Fibroblast of lung (primary cell): ENCODE measurements around the gene TIFAB. TPM values are rescaled to one million over a fixed set of nuclear protein-coding genes. Genes with fewer than 3 reads are reported as not detected.
A peak's percentile ranks its signal among the peaks of the same experiment; 100 is the strongest.

Experiments
- DNase-seq, 2 donors: peaks; one replicate each; pipeline versions ENCODE4 v3.0.0 to v3.0.0-alpha.2; 2010; ENCODE audit warnings: low read depth in 2 of 2
- H2AFZ ChIP-seq: 2 replicates; pipeline ENCODE4 v1.5.1; 2012; ENCODE audit warnings: low read length, control low read depth, inconsistent platforms
- H3K27ac ChIP-seq: 2 replicates; pipeline ENCODE4 v1.5.1; 2011; ENCODE audit warnings: low read length, control low read depth; ENCODE audit not compliant: insufficient read depth
- H3K27me3 ChIP-seq: 2 replicates; pipeline ENCODE4 v1.5.1; 2011; ENCODE audit warnings: mild to moderate bottlenecking, low read length; ENCODE audit not compliant: control insufficient read depth, insufficient read depth
- H3K36me3 ChIP-seq: 2 replicates; pipeline ENCODE4 v1.5.1; 2011; ENCODE audit warnings: low read length; ENCODE audit not compliant: control insufficient read depth, insufficient read depth
- H3K4me1 ChIP-seq: 2 replicates; pipeline ENCODE4 v1.5.1; 2011; ENCODE audit warnings: low read length; ENCODE audit not compliant: control insufficient read depth, insufficient read depth; ENCODE audit errors: extremely low read depth
- H3K4me2 ChIP-seq: 2 replicates; pipeline ENCODE4 v1.5.1; 2011; ENCODE audit warnings: low read length, control low read depth; ENCODE audit not compliant: insufficient read depth; ENCODE audit errors: extremely low read depth
- H3K4me3 ChIP-seq, 4 experiments: fragments of 200-600 bp in 1 of 4; sonication (generic) in 1 of 4; replicated peaks in 1 of 4; 2 replicates each; pipeline ENCODE4 v1.5.1; 2011 to 2016; ENCODE audit warnings: low read length in 4 of 4, low read depth in 3 of 4, mild to moderate bottlenecking in 3 of 4, control low read depth in 2 of 4, inconsistent platforms in 1 of 4, mixed read lengths in 1 of 4; ENCODE audit not compliant: insufficient read depth in 1 of 4; ENCODE audit errors: control extremely low read depth in 1 of 4
- H3K79me2 ChIP-seq: 2 replicates; pipeline ENCODE4 v1.5.1; 2012; ENCODE audit warnings: mild to moderate bottlenecking, low read length, inconsistent platforms; ENCODE audit not compliant: control insufficient read depth, insufficient read depth
- H3K9ac ChIP-seq: 2 replicates; pipeline ENCODE4 v1.5.1; 2011; ENCODE audit warnings: mild to moderate bottlenecking, low read length, control low read depth; ENCODE audit not compliant: insufficient read depth
- H3K9me3 ChIP-seq: 2 replicates; pipeline ENCODE4 v1.5.1; 2012; ENCODE audit warnings: low read depth, low read length; ENCODE audit not compliant: control insufficient read depth, insufficient read depth
- H4K20me1 ChIP-seq: 2 replicates; pipeline ENCODE4 v1.5.1; 2011; ENCODE audit warnings: low read length; ENCODE audit not compliant: control insufficient read depth, insufficient read depth; ENCODE audit errors: extremely low read depth
- EZH2 ChIP-seq: IDR thresholded peaks from 2 replicates; pipeline ENCODE4 v1.5.1; 2012; ENCODE audit warnings: low read length, control low read depth, mild to moderate bottlenecking; ENCODE audit errors: missing control alignments
- polyA plus RNA-seq, 2 donors: library from polyadenylated mRNA; depleted of rRNA in 1 of 2; stranded (reverse) in 1 of 2; unstranded in 1 of 2; fragments of >200 nt; gene quantifications; 2 replicates each; pipeline ENCODE4 v1.2.1, GENCODE V29; 2011 to 2012; ENCODE audit warnings: missing spikeins in 1 of 2
- total RNA-seq: library from RNA; depleted of rRNA; stranded (reverse); fragments of >200 nt; gene quantifications from 2 replicates; pipeline ENCODE4 v1.2.1, GENCODE V29; 2014
- TF ChIP-seq, protein P1 (sequence below), 2 donors: IDR thresholded peaks in 1 of 2; conservative IDR thresholded peaks in 1 of 2; 1 replicate in 1 of 2; 2 replicates in 1 of 2; pipeline ENCODE4 v1.5.1; 2011 to 2012; ENCODE audit warnings: low read length in 2 of 2, control low read depth in 1 of 2, inconsistent platforms in 1 of 2, low read depth in 1 of 2, mild to moderate bottlenecking in 1 of 2

The TIFAB gene
- total and polyA plus RNA-seq, 2 donors (not counting 1 experiment from before 2014, with no cell fraction given): not detected

DNA sequence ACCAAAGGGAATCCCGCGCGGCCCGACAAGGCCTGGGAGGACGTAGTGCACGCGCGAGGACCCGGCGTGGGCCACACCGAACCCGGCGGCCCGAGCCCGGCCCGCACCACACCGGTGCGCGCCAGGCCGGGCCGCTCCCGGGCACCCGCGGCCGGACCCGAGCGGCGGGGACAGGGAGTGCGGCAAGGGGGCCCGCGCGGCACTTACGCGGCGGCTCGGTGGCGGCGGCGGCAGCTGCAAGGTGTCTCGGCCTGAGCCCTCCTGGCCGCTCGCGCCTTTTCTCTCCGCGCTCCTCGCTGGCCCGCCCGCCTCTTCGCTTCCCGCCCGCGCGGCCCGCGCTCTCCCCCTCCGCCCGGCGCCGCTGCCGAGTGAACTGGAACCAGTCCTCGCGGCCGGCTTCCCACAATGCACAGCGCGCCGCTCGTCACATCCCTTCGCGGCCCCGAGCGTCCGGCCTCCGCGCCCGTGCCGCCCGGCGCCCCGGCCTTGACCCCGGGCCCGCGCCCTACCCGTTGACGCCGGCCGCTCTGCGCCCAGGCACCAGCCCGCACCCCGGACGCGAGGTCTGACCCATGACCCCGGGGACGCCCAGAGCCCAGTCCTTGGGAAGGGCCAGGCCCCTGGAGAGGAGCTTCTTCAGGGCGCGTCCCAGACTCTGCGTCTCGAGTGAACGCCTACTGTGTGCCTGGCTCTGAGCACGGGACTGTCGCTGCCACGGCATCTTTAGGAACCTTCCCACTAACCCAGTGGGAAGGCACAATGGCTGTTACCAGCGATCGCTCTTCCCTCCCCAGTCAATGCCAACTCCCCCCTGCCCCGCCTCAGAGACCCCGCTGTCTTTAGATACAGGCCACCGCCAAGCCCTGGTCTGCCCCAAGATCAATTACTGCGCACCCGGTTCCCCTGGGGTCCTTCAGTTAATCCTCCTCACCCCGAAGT, 53.0 kb downstream of the TIFAB start, which contains the start of gene MACROH2A1:
Gene MACROH2A1, minus strand, starts transcription at position 377 of the 939 bp plus-strand sequence. CDS start 10,138 bp downstream, outside the sequence.
- H3K27me3 ChIP-seq: no peaks in the 10 kb centered on the region
- H3K36me3 ChIP-seq: no peaks in the 10 kb centered on the region
- peak within 1 kb of the TSS; percentile 88 for H3K9ac ChIP-seq
- DNase-seq: peak; percentile 83 to 85
- H3K79me2 ChIP-seq: peaks cover 49% of the 10 kb centered on the region
- no peaks in the 10 kb centered on the region for H3K9me3 ChIP-seq
- H3K4me2 ChIP-seq: peak within 1 kb of the TSS; percentile 94
- peaks cover 6% of the 10 kb centered on the region for H3K4me1 ChIP-seq
- TF ChIP-seq, protein P1, sequence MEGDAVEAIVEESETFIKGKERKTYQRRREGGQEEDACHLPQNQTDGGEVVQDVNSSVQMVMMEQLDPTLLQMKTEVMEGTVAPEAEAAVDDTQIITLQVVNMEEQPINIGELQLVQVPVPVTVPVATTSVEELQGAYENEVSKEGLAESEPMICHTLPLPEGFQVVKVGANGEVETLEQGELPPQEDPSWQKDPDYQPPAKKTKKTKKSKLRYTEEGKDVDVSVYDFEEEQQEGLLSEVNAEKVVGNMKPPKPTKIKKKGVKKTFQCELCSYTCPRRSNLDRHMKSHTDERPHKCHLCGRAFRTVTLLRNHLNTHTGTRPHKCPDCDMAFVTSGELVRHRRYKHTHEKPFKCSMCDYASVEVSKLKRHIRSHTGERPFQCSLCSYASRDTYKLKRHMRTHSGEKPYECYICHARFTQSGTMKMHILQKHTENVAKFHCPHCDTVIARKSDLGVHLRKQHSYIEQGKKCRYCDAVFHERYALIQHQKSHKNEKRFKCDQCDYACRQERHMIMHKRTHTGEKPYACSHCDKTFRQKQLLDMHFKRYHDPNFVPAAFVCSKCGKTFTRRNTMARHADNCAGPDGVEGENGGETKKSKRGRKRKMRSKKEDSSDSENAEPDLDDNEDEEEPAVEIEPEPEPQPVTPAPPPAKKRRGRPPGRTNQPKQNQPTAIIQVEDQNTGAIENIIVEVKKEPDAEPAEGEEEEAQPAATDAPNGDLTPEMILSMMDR (conservative IDR thresholded peaks at IDR 0.05 in 1 of 2, IDR thresholded peaks at IDR 0.05 in 1 of 2; ENCODE audit: low read depth in 1 of 2, low read length in 2 of 2): no peak
- no peak for TF ChIP-seq EZH2
- H4K20me1 ChIP-seq: no peaks in the 10 kb centered on the region
- H2AFZ ChIP-seq: peak within 1 kb of the TSS; percentile 97
- H3K27ac ChIP-seq: peak within 1 kb of the TSS; percentile 93
- peak within 1 kb of the TSS; percentile 72 to 86 (median 76) for H3K4me3 ChIP-seq

DNA sequence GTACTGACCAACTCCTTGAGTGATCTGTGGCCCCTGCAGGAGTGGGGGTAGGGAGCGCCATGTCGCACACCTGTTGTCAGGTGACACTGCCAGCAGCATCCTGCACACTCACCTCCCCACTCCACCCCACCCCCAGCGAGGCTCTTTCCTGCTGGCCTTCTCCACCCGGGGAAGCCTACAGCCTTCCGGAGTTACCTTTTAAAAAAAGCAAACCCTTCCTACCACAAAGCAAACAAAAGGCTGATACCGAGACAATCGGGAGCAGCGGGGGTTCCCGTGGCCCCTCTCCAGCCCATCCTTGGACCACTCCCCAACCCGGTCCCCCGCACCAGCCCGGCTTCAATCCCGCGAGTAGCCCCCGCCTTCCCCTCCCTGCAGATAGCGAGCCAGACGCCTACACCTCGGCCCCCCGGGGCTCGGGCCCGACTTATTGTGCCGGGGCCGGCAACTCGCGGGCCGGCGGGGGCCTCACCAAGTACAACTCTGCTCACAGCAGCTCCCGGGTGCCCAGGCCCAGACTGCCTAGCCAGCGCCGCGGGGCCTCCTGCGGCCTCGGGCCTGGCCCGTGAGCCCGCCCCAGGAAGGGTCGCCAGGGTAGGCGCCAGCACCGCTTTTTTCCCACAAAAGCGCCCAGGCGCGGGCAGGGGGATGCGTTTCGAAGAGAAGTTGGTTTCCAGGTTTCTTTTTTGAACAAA, 53.8 kb downstream of the TIFAB start:
- TF ChIP-seq, protein P1 (conservative IDR thresholded peaks at IDR 0.05 in 1 of 2, IDR thresholded peaks at IDR 0.05 in 1 of 2; ENCODE audit: low read depth in 1 of 2, low read length in 2 of 2): no peak
- TF ChIP-seq EZH2: no peak
- Histone ChIP-seq H3K9me3 (no peaks in the 10 kb centered on the region), H3K9ac (peak overlapping the region; percentile 88), H3K27ac (peak overlapping the region; percentile 93), H3K4me1 (peaks cover 13% of the 10 kb centered on the region), H3K79me2 (peaks cover 57% of the 10 kb centered on the region), H2AFZ (no peak overlapping the region), H3K36me3 (no peaks in the 10 kb centered on the region), H3K4me2 (peak overlapping the region; percentile 94), H3K4me3 (peak overlapping the region; percentile 72 to 86 (median 76)), H3K27me3 (no peaks in the 10 kb centered on the region), H4K20me1 (no peaks in the 10 kb centered on the region)
- peak; percentile 26 to 43 for DNase-seq

Other genes starting within 250 kb of the TIFAB start
- 154 and 191 TPM in 2 replicates for gene MACROH2A1, start 53.1 kb downstream of the TIFAB start, total RNA-seq
- 95.6 and 128 TPM in 2 replicates for gene MACROH2A1, start 53.1 kb downstream of the TIFAB start, polyA plus RNA-seq
- gene DCANP1, start 5.0 kb downstream of the TIFAB start, total RNA-seq: not detected in 2 replicates
- not detected in 2 replicates for gene DCANP1, start 5.0 kb downstream of the TIFAB start, polyA plus RNA-seq
- gene NEUROG1, start 83.6 kb upstream of the TIFAB start, total RNA-seq: not detected in 2 replicates
- not detected in 2 replicates for gene NEUROG1, start 83.6 kb upstream of the TIFAB start, polyA plus RNA-seq
- gene CXCL14, start 126.6 kb upstream of the TIFAB start, total RNA-seq: 0.17 and 0.26 TPM in 2 replicates
- gene CXCL14, start 126.6 kb upstream of the TIFAB start, polyA plus RNA-seq: 0.05 TPM in 1 of 2 replicates, not detected in the other